H1 (cell line): Measurements from ENCODE around the gene DOCK10. TPM values are rescaled to one million over a fixed set of nuclear protein-coding genes. Genes with fewer than 3 reads are reported as not detected.

ENCODE experiments used
- CHD7 ChIP-seq: fragments of 300-600 bp; sonication (generic); IDR thresholded peaks from 2 replicates; pipeline ENCODE4 v1.7.1; 2012; ENCODE audit warnings: low read length, moderate library complexity, mild to moderate bottlenecking, inconsistent platforms; ENCODE audit not compliant: insufficient replicate concordance
- JUND ChIP-seq: IDR thresholded peaks from 2 replicates; pipeline ENCODE4 v1.6.1; 2011; ENCODE audit warnings: mild to moderate bottlenecking, improper control_type of control experiment, low read length
- RAD21 ChIP-seq, 2 experiments: IDR thresholded peaks in 1 of 2; conservative IDR thresholded peaks in 1 of 2; 2 replicates each; pipeline ENCODE4 v1.6.1; 2011; ENCODE audit warnings: low read depth in 2 of 2, low read length in 2 of 2, improper control_type of control experiment in 1 of 2, inconsistent platforms in 1 of 2, mild to moderate bottlenecking in 1 of 2, moderate library complexity in 1 of 2
- TEAD4 ChIP-seq: IDR thresholded peaks from 2 replicates; pipeline ENCODE4 v1.6.1; 2012; ENCODE audit warnings: low read depth, low read length, inconsistent platforms, mixed read lengths
- polyA plus RNA-seq, 7 experiments: library from polyadenylated mRNA; depleted of rRNA in 3 of 7; stranded (reverse) in 5 of 7; unstranded in 2 of 7; fragments of >200 nt in 5 of 7; fragments of 200-250 nt in 2 of 7; gene quantifications; 1 replicate in 5 of 7; 2 replicates in 1 of 7; 4 replicates in 1 of 7; pipeline versions ENCODE4 v1.2.1 to v1.2.3, GENCODE V29; 2011 to 2013; ENCODE audit warnings: missing spikeins in 2 of 7, mixed read lengths in 2 of 7
- total RNA-seq: library from RNA; stranded (reverse); fragmentation: NEBNext Ultra II Directional; extraction: Animal tissue kit (Norgen Biotek cat#: 25700); gene quantifications from 2 replicates; pipeline ENCODE4 v1.2.1, GENCODE V29; 2021

Gene DOCK10
- total and polyA plus RNA-seq, 2 of the 8 experiments (the other 6 are each of a cell fraction or from before 2014, with no cell fraction given) = 0.33 to 1.6 TPM

- TF ChIP-seq CHD7 = no peak
- TF ChIP-seq RAD21 (IDR thresholded peaks at IDR 0.05 in 1 of 2, conservative IDR thresholded peaks at IDR 0.05 in 1 of 2; ENCODE audit: low read depth in 2 of 2, low read length in 2 of 2) = no peak
- TF ChIP-seq TEAD4 = no peak
- TF ChIP-seq JUND = no peak
- TF ChIP-seq, all 59 proteins: peak for 0
These were observed 22.0 kb downstream of the DOCK10 start (continued) for GRCh38 chr2:225020168-225020849.
